ENCODE data around the gene AATF. TPM values are rescaled to one million over a fixed set of nuclear protein-coding genes. Genes with fewer than 3 reads are reported as not detected.

AATF gene
- total RNA-seq, 1 donor from 2014 or later = 48.0 TPM

DNA sequence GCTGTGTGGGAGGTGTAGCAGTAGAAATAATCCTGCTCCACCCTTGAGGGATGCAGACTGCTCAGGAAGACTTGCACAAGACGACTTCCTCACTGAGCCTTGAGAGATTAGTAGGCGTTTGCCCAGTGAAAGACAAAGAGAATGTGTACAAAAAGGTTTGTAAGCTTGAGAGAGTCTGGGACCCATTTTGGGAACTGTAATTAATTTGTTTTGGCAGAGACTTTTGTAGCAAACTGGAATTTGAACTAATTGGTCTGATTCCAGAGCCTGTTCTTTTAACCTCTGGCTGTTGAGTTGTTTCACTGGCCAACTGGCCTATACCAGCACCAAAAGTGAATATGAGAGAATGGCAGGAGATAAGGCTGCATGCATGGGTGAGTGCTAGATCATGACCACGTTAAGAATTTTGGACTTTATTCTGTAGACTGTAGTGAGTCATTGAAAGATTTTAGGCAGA lies 75.5 kb downstream of the AATF start:
- TF ChIP-seq, protein P1, sequence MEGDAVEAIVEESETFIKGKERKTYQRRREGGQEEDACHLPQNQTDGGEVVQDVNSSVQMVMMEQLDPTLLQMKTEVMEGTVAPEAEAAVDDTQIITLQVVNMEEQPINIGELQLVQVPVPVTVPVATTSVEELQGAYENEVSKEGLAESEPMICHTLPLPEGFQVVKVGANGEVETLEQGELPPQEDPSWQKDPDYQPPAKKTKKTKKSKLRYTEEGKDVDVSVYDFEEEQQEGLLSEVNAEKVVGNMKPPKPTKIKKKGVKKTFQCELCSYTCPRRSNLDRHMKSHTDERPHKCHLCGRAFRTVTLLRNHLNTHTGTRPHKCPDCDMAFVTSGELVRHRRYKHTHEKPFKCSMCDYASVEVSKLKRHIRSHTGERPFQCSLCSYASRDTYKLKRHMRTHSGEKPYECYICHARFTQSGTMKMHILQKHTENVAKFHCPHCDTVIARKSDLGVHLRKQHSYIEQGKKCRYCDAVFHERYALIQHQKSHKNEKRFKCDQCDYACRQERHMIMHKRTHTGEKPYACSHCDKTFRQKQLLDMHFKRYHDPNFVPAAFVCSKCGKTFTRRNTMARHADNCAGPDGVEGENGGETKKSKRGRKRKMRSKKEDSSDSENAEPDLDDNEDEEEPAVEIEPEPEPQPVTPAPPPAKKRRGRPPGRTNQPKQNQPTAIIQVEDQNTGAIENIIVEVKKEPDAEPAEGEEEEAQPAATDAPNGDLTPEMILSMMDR (conservative IDR thresholded peaks at IDR 0.05) = no peak
- Mint-ChIP-seq H3K27me3 (no peaks in the 10 kb centered on the region), H3K4me3 (no peak overlapping the region), H3K4me1 (ENCODE audit: unreplicated experiment) (peaks cover 6% of the 10 kb centered on the region), H3K9me3 (no peaks in the 10 kb centered on the region), H3K36me3 (peaks cover 19% of the 10 kb centered on the region), H3K27ac (no peak overlapping the region)
- no peak for DNase-seq (ENCODE audit: extremely low spot score, unreplicated experiment)

DNA sequence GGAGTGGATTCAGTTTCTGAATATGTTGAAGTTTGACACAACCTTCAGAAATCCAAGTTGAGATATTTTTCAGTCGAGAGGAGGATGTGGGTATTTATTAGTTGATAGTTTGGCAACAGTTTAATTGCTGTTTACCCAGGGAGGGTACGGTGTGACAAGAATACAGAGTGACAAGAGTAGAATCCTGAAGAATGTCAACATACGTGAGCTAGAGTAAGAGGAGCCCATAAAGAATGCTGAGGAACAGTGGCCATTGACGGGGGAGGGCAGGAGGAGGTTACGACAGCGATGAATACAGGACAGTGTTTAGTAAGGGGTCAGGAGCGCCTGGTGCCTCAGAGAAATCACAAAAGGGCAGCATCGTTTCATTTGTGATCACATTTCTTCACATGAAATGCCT lies 76.5 kb downstream of the AATF start:
- peaks cover 6% of the 10 kb centered on the region for H3K4me1 Mint-ChIP-seq (ENCODE audit: unreplicated experiment)
- peak overlapping the region; percentile 22 for H3K27ac Mint-ChIP-seq
- peaks cover 19% of the 10 kb centered on the region for H3K36me3 Mint-ChIP-seq
- DNase-seq (ENCODE audit: extremely low spot score, unreplicated experiment) = no peak
- H3K9me3 Mint-ChIP-seq = no peaks in the 10 kb centered on the region
- TF ChIP-seq, protein P1 (conservative IDR thresholded peaks at IDR 0.05) = no peak
- H3K4me3 Mint-ChIP-seq = no peak overlapping the region
- H3K27me3 Mint-ChIP-seq = no peaks in the 10 kb centered on the region

- peaks cover 19% of the 10 kb centered on the region for H3K36me3 Mint-ChIP-seq
- no peaks in the 10 kb centered on the region for H3K9me3 Mint-ChIP-seq
- TF ChIP-seq, protein P1 (conservative IDR thresholded peaks at IDR 0.05) = no peak
- DNase-seq (ENCODE audit: extremely low spot score, unreplicated experiment) = no peak
- H3K4me1 Mint-ChIP-seq (ENCODE audit: unreplicated experiment) = peaks cover 6% of the 10 kb centered on the region
- no peak overlapping the region for H3K4me3 Mint-ChIP-seq
- no peak overlapping the region for H3K27ac Mint-ChIP-seq
- H3K27me3 Mint-ChIP-seq = no peaks in the 10 kb centered on the region
Observed at GRCh38 chr17:37025847-37026530, 77.2 kb downstream of the AATF start.

- H3K9me3 Mint-ChIP-seq = no peaks in the 10 kb centered on the region
- peaks cover 6% of the 10 kb centered on the region for H3K4me1 Mint-ChIP-seq (ENCODE audit: unreplicated experiment)
- peaks cover 22% of the 10 kb centered on the region for H3K36me3 Mint-ChIP-seq
- TF ChIP-seq, protein P1 (conservative IDR thresholded peaks at IDR 0.05) = no peak
- no peak overlapping the region for H3K27ac Mint-ChIP-seq
- no peak overlapping the region for H3K4me3 Mint-ChIP-seq
- no peak for DNase-seq (ENCODE audit: extremely low spot score, unreplicated experiment)
- H3K27me3 Mint-ChIP-seq = no peaks in the 10 kb centered on the region
Observed at GRCh38 chr17:37026531-37026869, 77.7 kb downstream of the AATF start.

GRCh38 chr17:37028040-37028439 lies 79.3 kb downstream of the AATF start:
- Mint-ChIP-seq H3K36me3 (peaks cover 26% of the 10 kb centered on the region), H3K4me3 (no peak overlapping the region), H3K27me3 (no peaks in the 10 kb centered on the region), H3K9me3 (no peaks in the 10 kb centered on the region), H3K27ac (no peak overlapping the region), H3K4me1 (ENCODE audit: unreplicated experiment) (peaks cover 6% of the 10 kb centered on the region)
- DNase-seq (ENCODE audit: extremely low spot score, unreplicated experiment) = no peak
- TF ChIP-seq, protein P1 (conservative IDR thresholded peaks at IDR 0.05) = no peak
